Measurements from ENCODE around the gene DDX11.
"Not testable (repeated sequence)": the region's sequence is repeated elsewhere in the genome, so short reads cannot be mapped to it uniquely, and the experiment has no call there.

The DDX11 gene

DNA sequence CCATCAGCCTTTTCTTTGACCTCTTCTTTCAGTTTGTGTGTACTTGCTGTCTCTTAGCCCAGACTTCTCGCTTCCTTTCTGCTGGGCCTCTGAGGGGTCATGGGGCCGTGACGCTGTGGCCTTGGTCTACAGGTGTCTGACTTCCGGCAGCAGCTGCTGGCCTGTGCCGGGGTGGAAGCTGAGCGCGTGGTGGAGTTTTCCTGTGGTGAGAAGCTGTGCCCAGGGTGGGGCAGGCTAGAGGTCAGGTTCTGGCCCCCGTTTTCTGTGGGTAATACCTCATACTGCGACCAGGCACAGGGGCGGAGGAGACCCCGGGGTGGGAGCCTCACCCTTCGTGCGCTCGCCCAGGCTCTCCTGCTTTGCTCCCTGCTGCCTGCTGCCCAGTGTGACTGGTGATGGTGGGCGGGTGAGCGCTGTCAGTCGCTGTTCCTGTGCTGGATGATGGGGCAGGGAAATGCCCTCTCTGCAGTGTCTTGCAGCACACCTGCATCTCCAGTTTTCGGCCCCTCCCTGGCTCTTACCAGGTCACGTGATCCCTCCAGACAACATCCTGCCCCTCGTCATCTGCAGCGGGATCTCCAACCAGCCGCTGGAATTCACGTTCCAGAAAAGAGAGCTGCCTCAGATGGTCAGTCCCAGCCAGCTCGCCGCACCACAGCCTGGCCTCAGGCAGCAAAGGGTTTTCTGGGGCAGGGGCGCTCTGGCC is 27.0 kb downstream of the DDX11 start:
- not testable (repeated sequence) for FAIRE-seq

- FAIRE-seq = not testable (repeated sequence)
These were observed 28.5 kb downstream of the DDX11 start for GRCh38 chr12:31102125-31102524.

DNA sequence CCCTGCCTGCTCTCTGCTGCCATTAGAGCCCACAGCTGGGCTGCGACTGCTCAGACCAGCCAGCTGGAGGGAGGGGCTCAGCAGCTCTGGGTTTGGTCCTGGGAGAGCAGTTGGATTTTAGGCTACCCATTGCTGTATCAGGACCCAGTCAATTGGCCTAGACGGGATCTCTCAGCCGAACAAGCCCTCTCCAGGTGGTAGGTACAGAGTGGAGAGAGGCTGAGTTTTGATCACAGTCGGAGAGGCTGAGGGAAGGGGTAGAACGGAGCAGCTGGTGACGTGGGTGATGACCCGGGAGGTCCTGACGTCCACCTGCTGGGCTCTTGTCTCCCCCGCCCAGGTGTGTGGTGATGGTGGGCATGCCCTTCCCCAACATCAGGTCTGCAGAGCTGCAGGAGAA is 28.9 kb downstream of the DDX11 start:
- not testable (repeated sequence) for FAIRE-seq

DNA sequence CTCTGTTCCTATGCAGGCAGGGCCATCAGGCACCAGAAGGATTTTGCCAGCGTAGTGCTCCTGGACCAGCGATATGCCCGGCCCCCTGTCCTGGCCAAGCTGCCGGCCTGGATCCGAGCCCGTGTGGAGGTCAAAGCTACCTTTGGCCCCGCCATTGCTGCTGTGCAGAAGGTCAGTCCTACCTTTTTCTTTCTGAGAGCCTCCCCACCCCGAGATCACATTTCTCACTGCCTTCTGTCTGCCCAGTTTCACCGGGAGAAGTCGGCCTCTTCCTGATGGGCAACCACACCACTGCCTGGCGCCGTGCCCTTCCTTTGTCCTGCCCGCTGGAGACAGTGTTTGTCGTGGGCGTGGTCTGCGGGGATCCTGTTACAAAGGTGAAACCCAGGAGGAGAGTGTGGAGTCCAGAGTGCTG is 29.9 kb downstream of the DDX11 start:
- not testable (repeated sequence) for FAIRE-seq

DNA sequence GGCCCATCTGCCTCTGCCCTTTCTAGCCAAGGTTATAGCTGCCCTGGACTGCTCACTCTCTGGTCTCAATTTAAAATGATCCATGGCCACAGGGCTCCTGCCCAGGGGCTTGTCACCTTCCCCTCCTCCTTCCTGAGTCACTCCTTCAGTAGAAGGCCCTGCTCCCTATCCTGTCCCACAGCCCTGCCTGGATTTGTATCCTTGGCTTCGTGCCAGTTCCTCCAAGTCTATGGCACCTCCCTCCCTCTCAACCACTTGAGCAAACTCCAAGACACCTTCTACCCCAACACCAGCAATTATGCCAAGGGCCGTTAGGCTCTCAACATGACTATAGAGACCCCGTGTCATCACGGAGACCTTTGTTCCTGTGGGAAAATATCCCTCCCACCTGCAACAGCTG is 30.6 kb downstream of the DDX11 start:
- not testable (repeated sequence) for FAIRE-seq

DNA sequence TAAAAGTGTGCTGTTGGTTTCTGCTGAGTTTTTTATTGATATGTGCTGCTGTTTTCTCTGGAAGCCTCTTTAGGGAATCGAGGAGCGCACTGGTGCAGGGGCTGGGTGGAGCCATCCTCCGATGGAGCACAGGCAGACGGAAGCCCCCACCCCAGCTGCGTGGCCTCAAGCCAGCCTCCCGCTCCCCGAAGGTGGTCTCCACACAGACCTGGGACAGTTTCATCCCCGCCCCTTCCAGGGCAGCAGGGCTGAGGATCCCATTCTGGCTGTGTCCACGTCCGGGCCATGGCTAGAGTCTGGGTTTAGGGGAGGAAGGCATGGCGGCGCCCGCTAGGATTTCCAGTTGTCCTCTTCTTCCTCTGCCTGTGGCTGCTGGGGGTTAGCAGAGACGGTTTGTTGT is 31.1 kb downstream of the DDX11 start:
- FAIRE-seq = not testable (repeated sequence)

DNA sequence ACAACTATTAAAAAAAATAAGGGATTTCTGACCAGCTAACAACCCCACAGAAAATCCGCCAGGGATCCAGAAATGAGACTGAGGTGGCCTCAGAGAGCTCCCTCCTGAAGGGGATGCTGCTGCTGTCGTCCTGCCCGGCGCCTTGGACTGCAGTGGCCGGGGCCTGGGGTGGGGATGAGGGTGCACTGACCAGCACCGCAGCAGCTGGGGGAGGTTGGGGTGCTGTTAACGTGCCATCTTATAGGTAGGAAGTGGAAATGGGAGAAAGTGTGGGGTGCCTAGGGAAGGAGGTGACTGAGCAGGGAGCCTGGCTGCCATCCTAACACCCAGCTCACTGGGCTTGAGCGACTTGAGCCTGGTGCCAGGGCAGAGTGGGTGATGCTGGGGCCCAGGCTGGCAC is 32.0 kb downstream of the DDX11 start:
- FAIRE-seq = no peak

DNA sequence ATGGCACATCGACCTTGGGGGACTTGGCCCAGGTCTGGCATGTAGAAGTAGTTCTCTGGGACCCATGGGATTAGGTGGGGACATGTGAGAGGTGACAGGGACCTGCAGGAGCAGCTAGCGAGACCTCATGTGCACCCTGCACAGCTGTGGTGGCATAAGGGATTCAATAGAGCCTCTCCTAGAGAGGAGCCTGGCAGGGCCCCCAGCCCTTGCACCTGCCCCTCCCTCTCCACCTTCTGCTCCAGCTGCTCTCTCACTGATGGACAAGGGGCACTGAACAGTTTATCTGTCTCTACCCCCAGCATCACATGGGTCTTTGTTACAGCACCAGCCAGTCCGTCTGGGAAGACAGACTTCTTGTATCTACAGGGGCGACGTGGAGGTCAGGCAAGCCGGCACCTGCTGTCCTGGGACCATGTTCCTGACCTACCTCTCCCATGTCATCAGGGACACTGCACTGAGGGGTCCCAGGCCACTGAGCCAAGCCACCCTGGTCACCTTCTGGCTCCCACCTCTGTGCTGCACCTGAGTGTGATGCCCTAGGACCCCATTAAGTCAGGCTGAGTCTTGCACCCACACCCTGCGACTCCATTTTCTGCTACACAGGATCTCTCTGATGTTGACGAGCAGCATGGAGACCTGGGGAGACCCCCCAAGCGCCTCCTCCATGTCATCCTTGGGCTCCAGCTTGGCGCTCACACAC is 32.6 kb downstream of the DDX11 start:
- FAIRE-seq = no peak

- not testable (repeated sequence) for FAIRE-seq
These were observed 36.1 kb downstream of the DDX11 start for GRCh38 chr12:31109773-31110172.

DNA sequence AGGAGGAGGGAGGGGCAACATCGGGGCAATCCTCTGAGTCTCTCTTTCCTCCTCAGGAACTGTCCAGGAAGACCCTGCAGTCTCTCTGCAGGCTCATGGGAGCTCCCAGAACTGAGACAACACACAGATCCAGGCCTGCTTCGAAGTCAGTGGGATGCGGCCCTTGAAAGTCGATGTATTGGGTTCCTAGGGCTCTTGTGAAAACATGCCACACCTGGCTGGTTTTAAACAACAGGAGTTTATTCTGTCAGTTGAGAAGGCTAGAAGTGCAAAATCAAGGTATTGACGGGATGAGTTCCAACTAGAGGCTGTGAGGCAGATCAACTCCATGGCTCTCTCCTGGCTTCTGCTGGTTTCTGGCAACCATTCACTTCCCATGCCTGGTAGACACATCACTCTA is 36.6 kb downstream of the DDX11 start:
- FAIRE-seq = not testable (repeated sequence)

DNA sequence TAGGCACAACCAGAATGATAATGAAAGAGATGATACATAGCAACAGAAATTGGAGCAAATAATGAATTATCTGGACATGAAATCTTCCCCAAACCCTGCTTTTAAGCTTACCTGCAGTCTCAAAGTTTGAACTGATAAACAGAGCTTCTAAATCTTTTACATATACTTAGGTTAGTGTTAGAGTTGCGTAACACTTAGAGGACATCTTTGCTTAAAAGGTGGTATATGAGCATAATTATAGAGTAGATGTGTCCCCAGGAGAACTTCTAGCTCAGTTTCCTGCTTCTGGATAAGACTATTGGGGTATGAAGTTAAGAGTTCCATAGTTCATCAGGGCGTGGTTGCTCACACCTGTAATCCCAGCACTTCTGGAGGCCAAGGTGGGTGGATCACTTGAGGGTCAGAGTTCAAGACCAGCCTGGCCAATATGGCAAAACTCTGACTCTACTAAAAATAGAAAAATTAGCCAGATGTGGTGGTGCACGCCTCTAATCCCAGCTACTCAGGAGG is 41.5 kb downstream of the DDX11 start:
- FAIRE-seq = not testable (repeated sequence)

DNA sequence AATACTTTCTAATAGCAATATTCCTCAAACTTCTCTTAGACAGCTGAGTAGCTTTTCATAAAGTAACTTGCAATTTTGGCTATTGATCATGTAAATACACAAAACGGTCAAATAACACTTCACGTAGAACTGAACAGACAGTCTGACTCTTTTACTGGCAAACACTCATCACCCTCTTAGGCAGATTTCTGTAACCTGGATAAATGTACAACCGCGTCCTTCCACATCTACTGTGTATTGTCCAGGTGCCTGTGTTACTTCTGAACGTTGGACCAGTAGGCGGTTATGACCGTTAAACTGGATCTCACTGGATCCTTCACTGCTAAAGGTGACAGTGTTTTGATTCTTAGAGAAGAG is 43.2 kb downstream of the DDX11 start:
- FAIRE-seq = peak; percentile 29

- no peak for FAIRE-seq
These were observed 43.7 kb downstream of the DDX11 start for GRCh38 chr12:31117203-31118011.

GRCh38 chr12:31118347-31119191 is 44.9 kb downstream of the DDX11 start:
- no peak for FAIRE-seq

DNA sequence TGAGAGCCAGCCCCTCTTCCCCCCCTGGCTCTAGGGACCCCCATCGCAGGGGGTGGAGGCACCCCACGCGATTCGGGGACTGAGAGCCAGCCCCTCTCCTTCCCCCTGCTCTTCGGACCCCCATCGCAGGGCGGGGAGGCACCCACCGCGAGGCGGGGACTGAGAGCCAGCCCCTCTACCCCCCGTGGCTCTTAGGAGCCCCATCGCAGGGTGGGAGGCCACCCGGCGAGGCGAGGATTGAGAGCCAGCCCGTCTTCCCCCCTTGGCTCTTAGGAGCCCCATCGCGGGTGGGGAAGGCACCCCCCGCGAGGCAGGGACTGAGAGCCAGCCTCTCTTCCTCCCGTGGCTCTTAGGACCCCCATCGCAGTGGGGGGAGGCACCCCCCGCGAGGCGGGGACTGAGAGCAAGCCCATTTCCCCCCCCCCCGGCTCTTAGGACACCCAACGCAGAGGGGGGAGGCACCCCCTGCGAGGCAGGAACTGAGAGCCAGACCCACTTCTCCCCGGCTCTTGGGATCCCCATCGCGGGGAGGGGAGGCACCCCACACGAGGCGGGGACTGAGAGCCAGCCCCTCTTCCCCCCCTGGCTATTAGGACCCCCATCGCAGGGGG is 45.6 kb downstream of the DDX11 start:
- no peak for FAIRE-seq

GRCh38 chr12:31119803-31120211 is 46.1 kb downstream of the DDX11 start:
- no peak for FAIRE-seq

DNA sequence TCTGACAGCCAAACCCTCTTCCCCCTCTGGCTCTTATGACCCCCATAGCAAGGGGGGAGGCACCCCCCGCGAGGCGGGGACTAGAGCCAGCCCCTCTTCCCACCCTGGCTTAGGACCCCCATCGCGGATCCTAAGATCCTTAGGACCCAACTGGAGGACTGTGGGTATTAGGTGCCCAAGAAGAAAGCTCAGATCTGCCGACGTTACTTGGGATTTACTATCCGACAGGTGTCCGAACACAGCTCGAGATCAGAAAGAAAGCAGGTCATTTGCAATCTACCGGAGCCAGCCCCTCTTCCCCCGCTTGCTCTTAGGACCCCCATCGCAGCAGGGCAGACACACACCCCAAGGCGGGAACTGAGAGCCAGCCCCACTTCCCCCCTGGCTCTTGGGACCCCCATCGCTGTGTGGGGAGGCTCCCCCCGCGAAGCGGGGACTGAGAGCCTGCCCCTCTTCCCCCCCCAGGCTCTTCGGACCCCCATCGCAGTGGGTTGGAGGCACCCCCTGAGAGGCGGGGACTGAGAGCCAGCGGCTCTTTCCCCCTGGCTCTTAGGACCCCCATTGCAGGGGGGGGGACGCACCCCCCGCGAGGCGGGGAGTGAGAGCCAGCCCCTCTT is 46.8 kb downstream of the DDX11 start:
- FAIRE-seq = no peak

DNA sequence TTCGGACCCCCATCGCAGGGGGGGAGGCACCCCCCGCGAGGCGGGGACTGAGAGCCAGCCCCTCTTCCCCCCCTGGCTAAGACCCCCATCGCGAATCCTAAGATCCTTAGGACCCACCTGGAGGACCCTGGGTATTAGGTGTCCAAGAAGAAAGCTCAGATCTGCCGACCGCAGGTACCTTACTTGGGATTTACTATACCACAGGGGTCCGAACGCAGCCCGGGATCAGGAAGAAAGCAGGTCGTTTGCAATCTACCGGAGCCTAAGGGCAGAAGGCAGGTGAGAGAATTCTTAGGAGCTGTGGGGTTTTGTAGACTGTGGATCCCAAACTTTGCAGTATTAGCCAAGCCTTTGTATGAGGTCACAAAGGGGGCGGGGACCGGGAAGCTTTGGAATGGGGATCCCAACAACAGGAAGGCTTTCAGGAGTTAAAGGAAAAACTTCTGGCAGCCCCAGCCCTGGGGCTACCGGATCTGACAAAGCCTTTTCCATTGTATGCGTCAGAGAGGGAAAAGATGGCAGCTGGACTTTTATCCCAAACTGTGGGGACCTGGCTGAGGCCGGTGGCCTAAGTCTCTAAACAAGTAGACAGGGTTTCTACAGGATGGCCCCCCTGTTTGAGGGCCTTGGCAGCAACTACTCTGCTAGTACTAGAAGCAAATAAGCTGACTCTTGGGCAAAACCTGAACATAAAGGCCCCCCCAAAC is 47.5 kb downstream of the DDX11 start:
- FAIRE-seq = not testable (repeated sequence)

DNA sequence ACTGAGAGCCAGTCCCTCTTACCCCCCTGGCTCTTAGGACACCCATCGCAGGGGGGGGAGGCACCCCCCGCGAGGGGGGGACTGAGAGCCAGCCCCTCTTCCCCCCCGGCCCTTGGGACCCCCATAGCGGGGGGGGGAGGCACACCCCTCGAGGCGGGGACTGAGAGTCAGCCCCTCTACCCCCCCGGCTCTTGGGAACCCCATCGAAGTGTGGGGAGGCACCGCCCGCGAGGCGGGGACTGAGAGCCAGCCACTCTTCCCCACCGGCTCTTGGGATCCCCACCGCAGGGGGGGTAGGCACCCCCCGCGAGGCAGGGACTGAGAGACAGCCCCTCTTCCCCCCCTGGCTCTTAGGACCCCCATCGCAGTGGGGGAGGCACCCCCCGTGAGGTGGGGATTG is 48.8 kb downstream of the DDX11 start:
- no peak for FAIRE-seq

- FAIRE-seq = not testable (repeated sequence)
These were observed 50.5 kb downstream of the DDX11 start for GRCh38 chr12:31124158-31124557.

DNA sequence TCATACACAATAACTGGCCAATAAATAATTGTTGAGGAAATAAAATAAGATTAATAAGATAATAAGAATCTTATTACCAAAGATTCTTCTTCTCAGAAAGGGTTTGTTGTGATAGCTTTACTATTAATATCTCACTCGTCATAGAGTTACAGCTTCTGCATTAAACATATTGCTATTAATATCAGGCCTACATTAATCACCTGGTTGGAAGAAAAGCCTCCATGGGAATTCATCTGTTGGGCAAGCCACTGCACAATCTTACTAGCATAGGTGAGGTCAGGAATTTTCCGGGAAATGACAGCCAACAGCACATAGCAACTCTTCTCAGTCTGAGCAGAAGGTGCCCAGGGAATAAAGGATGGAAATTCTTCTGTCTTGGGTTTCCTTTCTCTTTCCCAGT is 51.5 kb downstream of the DDX11 start:
- not testable (repeated sequence) for FAIRE-seq
